Cardiac muscle cell (in vitro differentiated cells and primary cell): ENCODE data around the gene MTHFSD. TPM values are rescaled to one million over a fixed set of nuclear protein-coding genes. Genes with fewer than 3 reads are reported as not detected.

ENCODE experiments used
- DNase-seq, 2 donors: peaks; one replicate each; pipeline versions ENCODE4 v3.0.0 to v3.0.0-alpha.2; 2010 to 2017; ENCODE audit warnings: low read depth in 1 of 2, low spot score in 1 of 2
- H3K27ac ChIP-seq: fragments of 200-600 bp; sonication (generic); 2 replicates; pipeline ENCODE4 v1.5.1; 2016
- H3K27me3 ChIP-seq: fragments of 200-600 bp; sonication (generic); 2 replicates; pipeline ENCODE4 v1.6.0; 2016; ENCODE audit warnings: control low read depth
- H3K36me3 ChIP-seq: fragments of 200-600 bp; sonication (generic); 2 replicates; pipeline ENCODE4 v1.5.1; 2016; ENCODE audit warnings: control low read depth
- H3K4me1 ChIP-seq: fragments of 200-600 bp; sonication (generic); 2 replicates; pipeline ENCODE4 v1.8.1; 2017; ENCODE audit warnings: low read depth, mild to moderate bottlenecking, mixed run types
- H3K4me3 ChIP-seq: fragments of 200-600 bp; sonication (generic); 2 replicates; pipeline ENCODE4 v1.5.1; 2016; ENCODE audit warnings: mild to moderate bottlenecking
- H3K9me3 ChIP-seq: fragments of 200-600 bp; sonication (generic); 2 replicates; pipeline ENCODE4 v1.5.1; 2017; ENCODE audit warnings: low read depth, mild to moderate bottlenecking, control low read depth
- CTCF ChIP-seq: IDR thresholded peaks from 2 replicates; pipeline ENCODE4 v1.5.1; 2012; ENCODE audit warnings: low read depth, mild to moderate bottlenecking, low read length
- polyA plus RNA-seq: library from polyadenylated mRNA; unstranded; fragments of >200 nt; fragmentation: Nextera tagmentation; extraction: Ambion mirVana; gene quantifications from 2 replicates; pipeline ENCODE4 v1.2.1, GENCODE V29; 2016
- total RNA-seq: library from RNA; depleted of rRNA; stranded (reverse); fragments of >200 nt; gene quantifications from 2 replicates; pipeline ENCODE4 v1.2.3, GENCODE V29; 2016

Gene MTHFSD
- total and polyA plus RNA-seq, 2 experiments from 2014 or later = 23.0 to 36.0 TPM

GRCh38 chr16:86579268-86580062 lies 24.4 kb upstream of the MTHFSD start:
- H3K4me3 ChIP-seq = peak overlapping the region; percentile 32
- no peaks in the 10 kb centered on the region for H3K36me3 ChIP-seq
- peaks cover 3% of the 10 kb centered on the region for H3K4me1 ChIP-seq
- no peaks in the 10 kb centered on the region for H3K9me3 ChIP-seq
- H3K27ac ChIP-seq = no peak overlapping the region
- no peak for TF ChIP-seq CTCF
- peaks cover 66% of the 10 kb centered on the region for H3K27me3 ChIP-seq
- DNase-seq = peak in 1 of 2 donors; percentile 33

GRCh38 chr16:86578611-86579267 lies 23.7 kb upstream of the MTHFSD start:
- H3K36me3 ChIP-seq = no peaks in the 10 kb centered on the region
- H3K4me1 ChIP-seq = peaks cover 10% of the 10 kb centered on the region
- H3K27ac ChIP-seq = no peak overlapping the region
- peak in 1 of 2 donors; percentile 59 for DNase-seq
- TF ChIP-seq CTCF = no peak
- H3K4me3 ChIP-seq = peak overlapping the region; percentile 32
- peaks cover 66% of the 10 kb centered on the region for H3K27me3 ChIP-seq
- no peaks in the 10 kb centered on the region for H3K9me3 ChIP-seq

- Histone ChIP-seq H3K27ac (no peak within 1 kb of the TSS), H3K36me3 (no peaks in the 10 kb centered on the region), H3K4me3 (peak within 1 kb of the TSS; percentile 32), H3K4me1 (peaks cover 14% of the 10 kb centered on the region), H3K9me3 (no peaks in the 10 kb centered on the region), H3K27me3 (peaks cover 66% of the 10 kb centered on the region)
- TF ChIP-seq CTCF = no peak
- no peak for DNase-seq
These were observed 23.1 kb upstream of the MTHFSD start, which contains the start of gene FOXL1 for GRCh38 chr16:86578061-86578599. TSS of gene FOXL1 (plus strand) at chr16:86578549. CDS start at chr16:86578724, 175 bp downstream.

- no peak overlapping the region for H3K4me3 ChIP-seq
- peaks cover 62% of the 10 kb centered on the region for H3K27me3 ChIP-seq
- peaks cover 18% of the 10 kb centered on the region for H3K4me1 ChIP-seq
- no peak for DNase-seq
- no peak overlapping the region for H3K27ac ChIP-seq
- H3K9me3 ChIP-seq = no peaks in the 10 kb centered on the region
- TF ChIP-seq CTCF = no peak
- H3K36me3 ChIP-seq = no peaks in the 10 kb centered on the region
These were observed 22.4 kb upstream of the MTHFSD start for GRCh38 chr16:86577314-86577971.

- Histone ChIP-seq H3K9me3 (no peaks in the 10 kb centered on the region), H3K4me1 (peaks cover 18% of the 10 kb centered on the region), H3K27ac (no peak overlapping the region), H3K27me3 (peaks cover 62% of the 10 kb centered on the region), H3K4me3 (peak overlapping the region; percentile 39), H3K36me3 (no peaks in the 10 kb centered on the region)
- DNase-seq = no peak
- no peak for TF ChIP-seq CTCF
These were observed 21.7 kb upstream of the MTHFSD start for GRCh38 chr16:86576591-86577313.
